A549 (cell line): ENCODE data around the gene PLEKHH3. TPM values are rescaled to one million over a fixed set of nuclear protein-coding genes. Genes with fewer than 3 reads are reported as not detected.
A peak's percentile ranks its signal among the peaks of the same experiment; 100 is the strongest.

ENCODE experiments used
- ATAC-seq, 2 experiments: fragments of 200-7000 bp in 1 of 2; fragments of >200 bp in 1 of 2; cut with Nextera tagmentation in 1 of 2; cut with Tn5 transposase in 1 of 2; 3 replicates each; pipeline versions ENCODE4 v1.8.0 to v1.9.1; 2018 to 2020; ENCODE audit warnings: mild to moderate bottlenecking in 1 of 2, moderate library complexity in 1 of 2
- CTCF ChIA-PET: fragments of 300-600 bp; sonication (Branson Sonifier 250); formaldehyde crosslinking; extraction: SDS; loops from one replicate; lab custom pipeline; 2021; ENCODE audit warnings: antibody characterized with exemption, inconsistent platforms; lab: Yijun Ruan, JAX
- POLR2A ChIA-PET: fragments of 350-600 bp; formaldehyde crosslinking; extraction: SDS; loops from one replicate; lab custom pipeline; 2021; ENCODE audit warnings: antibody characterized with exemption, inconsistent platforms; lab: Yijun Ruan, JAX
- DNase-seq, 2 experiments: peaks; one replicate each; pipeline versions ENCODE4 v3.0.0 to v3.0.0-alpha.2; 2011 to 2016; ENCODE audit warnings: low read depth in 1 of 2, low spot score in 1 of 2
- FAIRE-seq: peaks from 2 replicates; lab custom pipeline; 2011; peaks lifted over from hg19 to GRCh38; lab: Jason Lieb, UNC
- H3K27ac ChIP-seq, 2 experiments: fragments of >200 bp; sonication (Bioruptor Twin); formaldehyde crosslinking; 3 replicates each; pipeline ENCODE4 v1.5.1; 2016 to 2017
- H3K4me1 ChIP-seq: fragments of >200 bp; sonication (Bioruptor Twin); formaldehyde crosslinking; 3 replicates; pipeline ENCODE4 v1.6.1; 2016
- H3K4me2 ChIP-seq: fragments of >200 bp; sonication (Bioruptor Twin); formaldehyde crosslinking; 3 replicates; pipeline ENCODE4 v1.6.1; 2016
- H3K4me3 ChIP-seq: fragments of >200 bp; sonication (Bioruptor Twin); formaldehyde crosslinking; 3 replicates; pipeline ENCODE4 v1.5.1; 2016
- H3K9me3 ChIP-seq: fragments of >200 bp; sonication (Bioruptor Twin); formaldehyde crosslinking; 3 replicates; pipeline ENCODE4 v1.6.1; 2016
- ATOH8 ChIP-seq: fragments of 250-450 bp; sonication (Bioruptor Pico); IDR thresholded peaks from 2 replicates; pipeline ENCODE4 v1.5.0; 2020; ENCODE audit warnings: low read depth, mild to moderate bottlenecking, moderate library complexity
- CEBPB ChIP-seq, 2 experiments: fragments of >200 bp in 1 of 2; sonication (Bioruptor Twin) in 1 of 2; formaldehyde crosslinking in 1 of 2; IDR thresholded peaks; 2 replicates each; pipeline ENCODE4 v1.6.1; 2012 to 2016
- CTCF ChIP-seq: fragments of >200 bp; sonication (Bioruptor Twin); formaldehyde crosslinking; IDR thresholded peaks from 3 replicates; pipeline ENCODE4 v1.5.1; 2016
- E2F6 ChIP-seq: IDR thresholded peaks from 2 replicates; pipeline ENCODE4 v1.6.1; 2012; ENCODE audit warnings: low read depth, borderline replicate concordance
- EHF ChIP-seq: fragments of 250-450 bp; sonication (Bioruptor Pico); IDR thresholded peaks from 2 replicates; pipeline ENCODE4 v1.5.0; 2020; ENCODE audit warnings: mild to moderate bottlenecking
- EP300 ChIP-seq, 2 experiments: fragments of >200 bp; sonication (Bioruptor Twin); formaldehyde crosslinking; IDR thresholded peaks; 2 replicates in 1 of 2; 3 replicates in 1 of 2; pipeline ENCODE4 v1.6.1; 2016 to 2017
- FOSB ChIP-seq: fragments of 250-450 bp; sonication (Bioruptor Pico); IDR thresholded peaks from 2 replicates; pipeline ENCODE4 v1.5.0; 2020; ENCODE audit warnings: mild to moderate bottlenecking, moderate library complexity
- JUN ChIP-seq, 2 experiments: fragments of >200 bp; sonication (Bioruptor Twin); formaldehyde crosslinking; IDR thresholded peaks; 2 replicates in 1 of 2; 3 replicates in 1 of 2; pipeline ENCODE4 v1.6.1; 2016 to 2017
- KDM1A ChIP-seq: fragments of 200-600 bp; sonication (generic); IDR thresholded peaks from 2 replicates; pipeline ENCODE4 v1.6.1; 2016; ENCODE audit warnings: low read depth, mild to moderate bottlenecking
- KDM5A ChIP-seq: fragments of 200-600 bp; sonication (generic); IDR thresholded peaks from 2 replicates; pipeline ENCODE4 v1.6.1; 2016; ENCODE audit warnings: antibody characterized with exemption, mild to moderate bottlenecking
- MAZ ChIP-seq: fragments of 150-350 bp; IDR thresholded peaks from 2 replicates; pipeline ENCODE4 v1.6.1; 2014; ENCODE audit warnings: antibody characterized with exemption, low read depth, low read length, borderline replicate concordance
- NFE2L2 ChIP-seq: fragments of 150-350 bp; conservative IDR thresholded peaks from 2 replicates; pipeline ENCODE4 v1.6.1; 2014; ENCODE audit warnings: low read length
- PBX3 ChIP-seq: IDR thresholded peaks from 2 replicates; pipeline ENCODE4 v1.6.1; 2012
- PHF8 ChIP-seq: fragments of 200-600 bp; sonication (generic); IDR thresholded peaks from 2 replicates; pipeline ENCODE4 v1.6.1; 2016; ENCODE audit warnings: low read depth, mild to moderate bottlenecking, antibody characterized with exemption, moderate library complexity, borderline replicate concordance
- POLR2A ChIP-seq: IDR thresholded peaks from 2 replicates; pipeline ENCODE4 v1.6.1; 2012; ENCODE audit warnings: mild to moderate bottlenecking, low read length
- RAD21 ChIP-seq, 2 experiments: fragments of >200 bp in 1 of 2; sonication (Bioruptor Twin) in 1 of 2; formaldehyde crosslinking in 1 of 2; IDR thresholded peaks in 1 of 2; conservative IDR thresholded peaks in 1 of 2; 2 replicates in 1 of 2; 3 replicates in 1 of 2; pipeline ENCODE4 v1.6.1; 2012 to 2018; ENCODE audit warnings: inconsistent platforms in 1 of 2
- RARB ChIP-seq: fragments of 250-450 bp; sonication (Bioruptor Pico); IDR thresholded peaks from 2 replicates; pipeline ENCODE4 v1.8.0; 2021; ENCODE audit warnings: mild to moderate bottlenecking, moderate library complexity
- RFX5 ChIP-seq: fragments of 450-650 bp; IDR thresholded peaks from 2 replicates; pipeline ENCODE4 v1.7.1; 2014; ENCODE audit warnings: antibody characterized with exemption, mild to moderate bottlenecking, moderate library complexity
- SMC3 ChIP-seq: fragments of >200 bp; sonication (Bioruptor Twin); formaldehyde crosslinking; IDR thresholded peaks from 3 replicates; pipeline ENCODE4 v1.6.1; 2018; ENCODE audit warnings: inconsistent platforms
- WGBS: methylation state at CpG from one replicate; pipeline ENCODE4 v1.1.6; 2017; ENCODE audit errors: missing lambda C conversion rate; 5-methylcytosine and 5-hydroxymethylcytosine counted together
- polyA plus RNA-seq, 4 experiments: library from polyadenylated mRNA; depleted of rRNA in 3 of 4; stranded (reverse); fragments of >200 nt; fragmentation: RNase III in 1 of 4; extraction: RNeasy Plus Mini Kit Qiagen cat#74134 plus additional on column Dnase treatment in 1 of 4; gene quantifications; 2 replicates in 3 of 4; 3 replicates in 1 of 4; pipeline ENCODE4 v1.2.3, GENCODE V29; 2011 to 2017
- TF ChIP-seq, protein P1 (sequence below): fragments of 150-350 bp; IDR thresholded peaks from 2 replicates; pipeline ENCODE4 v1.6.1; 2014; ENCODE audit warnings: low read depth, mild to moderate bottlenecking, low read length
- TF ChIP-seq, protein P2 (sequence below): fragments of 200-600 bp; sonication (generic); IDR thresholded peaks from 2 replicates; pipeline ENCODE4 v1.6.1; 2016; ENCODE audit warnings: antibody characterized with exemption, mild to moderate bottlenecking, moderate library complexity

PLEKHH3 gene
- polyA plus RNA-seq, 2 of the 4 experiments (the other 2 are of a cell fraction): 5.5 to 14.0 TPM

DNA sequence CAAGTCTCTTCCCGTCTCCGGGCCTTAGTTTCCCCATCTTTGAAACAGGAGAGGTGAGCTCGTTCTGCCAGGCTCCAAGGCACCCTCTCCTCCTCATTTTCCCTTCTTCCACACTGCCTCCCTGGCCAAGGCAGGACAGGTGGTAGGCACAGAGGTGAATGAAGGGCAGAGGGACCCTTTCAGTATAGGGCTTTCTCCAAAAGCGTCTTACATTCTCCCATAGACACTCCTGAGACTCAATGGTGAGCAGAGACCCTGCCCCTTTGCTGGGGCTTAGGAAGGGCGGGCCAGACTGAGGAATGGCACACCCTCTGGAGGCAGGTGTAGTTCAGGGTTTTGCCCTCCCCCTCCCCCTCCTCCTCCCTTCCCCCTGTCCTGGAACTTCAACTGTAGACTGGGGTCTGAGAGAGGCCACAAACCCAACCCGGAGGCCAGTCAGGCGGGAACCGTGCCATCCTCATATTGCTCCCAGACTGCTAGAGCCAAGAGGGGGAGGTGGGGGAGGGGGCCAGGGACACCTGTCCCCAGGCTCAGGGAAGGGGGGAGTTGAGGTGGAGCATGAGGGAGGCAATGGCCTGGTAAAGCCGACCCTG is 1.9 kb downstream of the PLEKHH3 start:
- H3K4me2 ChIP-seq: peak overlapping the region; percentile 99
- no peak for FAIRE-seq
- H3K4me3 ChIP-seq: peak overlapping the region; percentile 87
- H3K4me1 ChIP-seq: peaks cover 42% of the 10 kb centered on the region
- no peak for DNase-seq
- ChIA-PET CTCF (interaction anchor here (0.6 to 15.7 kb wide), 22 partner anchors 9 to 309 kb away, joined by 3 to 394 read pairs (median 4); partner anchors contain the start of genes PSMC3IP, RETREG3, TUBG1 and TUBG2), POLR2A (interaction anchor here (1.6 kb wide), 2 partner anchors 16 to 65 kb away, joined by 7 read pairs; partner anchors contain the start of genes RETREG3, TUBG1 and TUBG2)
- ATAC-seq: no peak
- TF ChIP-seq RFX5 (no peak), POLR2A (no peak), PHF8 (no peak), SMC3 (no peak), KDM5A (no peak)
- TF ChIP-seq, all 56 proteins: peak for 0
- peak overlapping the region; percentile 93 to 95 for H3K27ac ChIP-seq
- H3K9me3 ChIP-seq: no peaks in the 10 kb centered on the region
- whole genome bisulfite sequencing: 54% methylated on average over 9 of the region's 9 CpGs

- DNase-seq (peak; percentile 66 to 95), ATAC-seq (peak in 1 of 2 experiments; percentile 50; a peak in 3 of 6 replicates), FAIRE-seq (no peak)
- ChIA-PET POLR2A (interaction anchor here (1.1 to 1.6 kb wide), 3 partner anchors 15 to 65 kb away, joined by 3 to 7 read pairs (median 7); partner anchors contain the start of genes RETREG3, TUBG1 and TUBG2), CTCF (interaction anchor here (0.5 to 15.7 kb wide), 27 partner anchors 9 to 310 kb away, joined by 3 to 394 read pairs (median 4); partner anchors contain the start of genes PSMC3IP, RETREG3, TUBG1 and TUBG2)
- Histone ChIP-seq H3K4me1 (peaks cover 40% of the 10 kb centered on the region), H3K9me3 (no peaks in the 10 kb centered on the region), H3K4me2 (peak overlapping the region; percentile 99), H3K4me3 (peak overlapping the region; percentile 87), H3K27ac (peak overlapping the region; percentile 30 to 95; a peak in 5 of 6 replicates)
- TF ChIP-seq KDM1A: no peak
- no peak for TF ChIP-seq ATOH8
- TF ChIP-seq PHF8: no peak
- TF ChIP-seq E2F6: no peak
- TF ChIP-seq MAZ: no peak
- TF ChIP-seq, protein P1, sequence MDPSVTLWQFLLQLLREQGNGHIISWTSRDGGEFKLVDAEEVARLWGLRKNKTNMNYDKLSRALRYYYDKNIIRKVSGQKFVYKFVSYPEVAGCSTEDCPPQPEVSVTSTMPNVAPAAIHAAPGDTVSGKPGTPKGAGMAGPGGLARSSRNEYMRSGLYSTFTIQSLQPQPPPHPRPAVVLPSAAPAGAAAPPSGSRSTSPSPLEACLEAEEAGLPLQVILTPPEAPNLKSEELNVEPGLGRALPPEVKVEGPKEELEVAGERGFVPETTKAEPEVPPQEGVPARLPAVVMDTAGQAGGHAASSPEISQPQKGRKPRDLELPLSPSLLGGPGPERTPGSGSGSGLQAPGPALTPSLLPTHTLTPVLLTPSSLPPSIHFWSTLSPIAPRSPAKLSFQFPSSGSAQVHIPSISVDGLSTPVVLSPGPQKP: no peak
- peak; percentile 34 to 46; a peak in 4 of 5 replicates for TF ChIP-seq RAD21 (conservative IDR thresholded peaks at IDR 0.05 in 1 of 2, IDR thresholded peaks at IDR 0.05 in 1 of 2)
- TF ChIP-seq CEBPB (IDR thresholded peaks at IDR 0.05): peak; percentile 50 to 84; a peak in 3 of 4 replicates
- no peak for TF ChIP-seq EHF (CRISPR knock-in tag)
- TF ChIP-seq PBX3: no peak; the same call in 1 of the 2 replicates
- no peak for TF ChIP-seq JUN (IDR thresholded peaks at IDR 0.05)
- TF ChIP-seq CTCF: peak; percentile 50
- TF ChIP-seq, protein P2, sequence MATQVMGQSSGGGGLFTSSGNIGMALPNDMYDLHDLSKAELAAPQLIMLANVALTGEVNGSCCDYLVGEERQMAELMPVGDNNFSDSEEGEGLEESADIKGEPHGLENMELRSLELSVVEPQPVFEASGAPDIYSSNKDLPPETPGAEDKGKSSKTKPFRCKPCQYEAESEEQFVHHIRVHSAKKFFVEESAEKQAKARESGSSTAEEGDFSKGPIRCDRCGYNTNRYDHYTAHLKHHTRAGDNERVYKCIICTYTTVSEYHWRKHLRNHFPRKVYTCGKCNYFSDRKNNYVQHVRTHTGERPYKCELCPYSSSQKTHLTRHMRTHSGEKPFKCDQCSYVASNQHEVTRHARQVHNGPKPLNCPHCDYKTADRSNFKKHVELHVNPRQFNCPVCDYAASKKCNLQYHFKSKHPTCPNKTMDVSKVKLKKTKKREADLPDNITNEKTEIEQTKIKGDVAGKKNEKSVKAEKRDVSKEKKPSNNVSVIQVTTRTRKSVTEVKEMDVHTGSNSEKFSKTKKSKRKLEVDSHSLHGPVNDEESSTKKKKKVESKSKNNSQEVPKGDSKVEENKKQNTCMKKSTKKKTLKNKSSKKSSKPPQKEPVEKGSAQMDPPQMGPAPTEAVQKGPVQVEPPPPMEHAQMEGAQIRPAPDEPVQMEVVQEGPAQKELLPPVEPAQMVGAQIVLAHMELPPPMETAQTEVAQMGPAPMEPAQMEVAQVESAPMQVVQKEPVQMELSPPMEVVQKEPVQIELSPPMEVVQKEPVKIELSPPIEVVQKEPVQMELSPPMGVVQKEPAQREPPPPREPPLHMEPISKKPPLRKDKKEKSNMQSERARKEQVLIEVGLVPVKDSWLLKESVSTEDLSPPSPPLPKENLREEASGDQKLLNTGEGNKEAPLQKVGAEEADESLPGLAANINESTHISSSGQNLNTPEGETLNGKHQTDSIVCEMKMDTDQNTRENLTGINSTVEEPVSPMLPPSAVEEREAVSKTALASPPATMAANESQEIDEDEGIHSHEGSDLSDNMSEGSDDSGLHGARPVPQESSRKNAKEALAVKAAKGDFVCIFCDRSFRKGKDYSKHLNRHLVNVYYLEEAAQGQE: no peak
- TF ChIP-seq SMC3: peak; percentile 39
- TF ChIP-seq EP300 (IDR thresholded peaks at IDR 0.05): no peak
- no peak for TF ChIP-seq FOSB (CRISPR knock-in tag)
- no peak for TF ChIP-seq RARB
- no peak for TF ChIP-seq NFE2L2
- 32% methylated on average over 27 of the region's 32 CpGs for WGBS
Observed at GRCh38 chr17:42673885-42674754, 2.7 kb downstream of the PLEKHH3 start.
